K562 (cell line): Measurements from ENCODE around the gene DGAT2L6.

Experiments
- CTCF ChIP-seq, 3 experiments: IDR thresholded peaks in 2 of 3; conservative IDR thresholded peaks in 1 of 3; 2 replicates each; pipeline ENCODE4 v1.5.1; 2011 to 2012; ENCODE audit warnings: low read length in 3 of 3, mild to moderate bottlenecking in 3 of 3, control low read depth in 2 of 3, improper control_type of control experiment in 1 of 3, inconsistent platforms in 1 of 3, low read depth in 1 of 3, mixed read lengths in 1 of 3, moderate library complexity in 1 of 3; ENCODE audit not compliant: insufficient read depth in 2 of 3
- FOS ChIP-seq: IDR thresholded peaks from 3 replicates; pipeline ENCODE4 v1.6.1; 2011; ENCODE audit not compliant: insufficient read length; ENCODE audit errors: extremely low read depth
- FOXA1 ChIP-seq: fragments of 450-650 bp; IDR thresholded peaks from 2 replicates; pipeline ENCODE4 v1.6.1; 2016; ENCODE audit warnings: mild to moderate bottlenecking, borderline replicate concordance
- MYC ChIP-seq, 2 experiments: fragments of 250-450 bp in 1 of 2; sonication (Bioruptor Pico) in 1 of 2; IDR thresholded peaks; 2 replicates each; pipeline versions ENCODE4 v1.5.1 to v1.6.1; 2012 to 2021; ENCODE audit warnings: low read depth in 2 of 2, borderline replicate concordance in 1 of 2, improper control_type of control experiment in 1 of 2, low read length in 1 of 2, mild to moderate bottlenecking in 1 of 2, moderate library complexity in 1 of 2
- RNF2 ChIP-seq: sonication (generic); IDR thresholded peaks from 2 replicates; pipeline ENCODE4 v1.6.1; 2016
- SOX6 ChIP-seq: fragments of 450-650 bp; IDR thresholded peaks from 2 replicates; pipeline ENCODE4 v1.6.1; 2014; ENCODE audit warnings: mild to moderate bottlenecking
- TFE3 ChIP-seq: fragments of 450-650 bp; formaldehyde crosslinking; IDR thresholded peaks from 2 replicates; pipeline ENCODE4 v1.4.0; 2020; ENCODE audit warnings: mild to moderate bottlenecking, mixed read lengths
- ZBTB8A ChIP-seq: fragments of 450-650 bp; IDR thresholded peaks from 2 replicates; pipeline ENCODE4 v1.6.1; 2018; ENCODE audit warnings: mild to moderate bottlenecking, moderate library complexity; ENCODE audit not compliant: partially characterized antibody
- ZNF592 ChIP-seq: fragments of 450-650 bp; IDR thresholded peaks from 2 replicates; pipeline ENCODE4 v1.6.1; 2017; ENCODE audit warnings: antibody characterized with exemption, mild to moderate bottlenecking
- TF ChIP-seq, protein P1 (sequence below): fragments of 250-450 bp; sonication (Bioruptor Pico); IDR thresholded peaks from 2 replicates; pipeline ENCODE4 v1.8.0; 2021; ENCODE audit warnings: mild to moderate bottlenecking, moderate library complexity

- no peak for TF ChIP-seq ZNF592
- TF ChIP-seq TFE3, result no peak
- no peak for TF ChIP-seq FOS
- no peak for TF ChIP-seq MYC (IDR thresholded peaks at IDR 0.05; ENCODE audit: low read depth, low read length)
- no peak for TF ChIP-seq MYC (CRISPR knock-in tag; IDR thresholded peaks at IDR 0.05; ENCODE audit: borderline replicate concordance, low read depth)
- no peak for TF ChIP-seq CTCF (IDR thresholded peaks at IDR 0.05 in 2 of 3, conservative IDR thresholded peaks at IDR 0.05 in 1 of 3; ENCODE audit: insufficient read depth in 2 of 3, low read depth in 1 of 3, low read length in 3 of 3)
- TF ChIP-seq, protein P1, sequence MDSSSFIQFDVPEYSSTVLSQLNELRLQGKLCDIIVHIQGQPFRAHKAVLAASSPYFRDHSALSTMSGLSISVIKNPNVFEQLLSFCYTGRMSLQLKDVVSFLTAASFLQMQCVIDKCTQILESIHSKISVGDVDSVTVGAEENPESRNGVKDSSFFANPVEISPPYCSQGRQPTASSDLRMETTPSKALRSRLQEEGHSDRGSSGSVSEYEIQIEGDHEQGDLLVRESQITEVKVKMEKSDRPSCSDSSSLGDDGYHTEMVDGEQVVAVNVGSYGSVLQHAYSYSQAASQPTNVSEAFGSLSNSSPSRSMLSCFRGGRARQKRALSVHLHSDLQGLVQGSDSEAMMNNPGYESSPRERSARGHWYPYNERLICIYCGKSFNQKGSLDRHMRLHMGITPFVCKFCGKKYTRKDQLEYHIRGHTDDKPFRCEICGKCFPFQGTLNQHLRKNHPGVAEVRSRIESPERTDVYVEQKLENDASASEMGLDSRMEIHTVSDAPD (CRISPR knock-in tag), result no peak
- no peak for TF ChIP-seq SOX6
- TF ChIP-seq FOXA1, result no peak
- TF ChIP-seq ZBTB8A, result no peak
- TF ChIP-seq RNF2, result no peak
These were observed 49.4 kb downstream of the DGAT2L6 start for GRCh38 chrX:70226687-70227086.
